ENCODE measurements around the gene GARNL3. TPM values are rescaled to one million over a fixed set of nuclear protein-coding genes. Genes with fewer than 3 reads are reported as not detected.

The GARNL3 gene
- total and polyA plus RNA-seq, 2 of the 13 experiments (the other 11 are each of a cell fraction or from before 2014, with no cell fraction given): 3.9 to 11.0 TPM

DNA sequence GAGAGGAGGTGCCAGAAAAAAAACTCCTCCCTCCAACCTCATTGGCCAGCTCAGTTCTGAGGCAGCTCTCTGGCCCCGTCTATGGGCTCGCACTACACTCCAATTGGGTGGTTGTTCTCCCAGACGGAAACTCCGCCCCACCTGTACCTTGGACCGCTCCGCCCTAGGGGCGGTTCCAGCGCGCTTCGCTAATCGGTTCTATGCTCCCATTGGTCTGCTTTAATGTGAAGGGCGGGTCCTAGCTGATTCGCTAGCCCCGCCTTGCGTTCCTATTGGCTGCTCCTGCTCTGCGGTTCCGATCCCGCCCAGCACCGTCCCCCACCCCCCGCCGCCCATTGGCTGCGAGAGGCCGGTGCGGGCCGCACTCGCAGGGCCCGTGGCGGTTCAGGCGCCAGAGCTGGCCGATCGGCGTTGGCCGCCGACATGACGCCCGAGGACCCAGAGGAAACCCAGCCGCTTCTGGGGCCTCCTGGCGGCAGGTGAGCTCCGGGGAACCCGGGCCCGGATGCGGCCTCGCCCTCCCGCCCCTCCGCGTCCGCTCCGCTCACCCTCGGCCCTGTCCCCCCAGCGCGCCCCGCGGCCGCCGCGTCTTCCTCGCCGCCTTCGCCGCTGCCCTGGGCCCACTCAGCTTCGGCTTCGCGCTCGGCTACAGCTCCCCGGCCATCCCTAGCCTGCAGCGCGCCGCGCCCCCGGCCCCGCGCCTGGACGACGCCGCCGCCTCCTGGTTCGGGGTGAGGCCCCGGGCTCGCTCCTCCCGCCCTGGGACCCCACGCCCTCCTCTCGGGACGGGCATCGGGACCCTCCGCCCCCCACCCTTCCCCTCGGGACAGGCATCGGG, 132.5 kb downstream of the GARNL3 start, which contains the start of gene SLC2A8 (continued):
- TF ChIP-seq ZNF543 (CRISPR knock-in tag; IDR thresholded peaks at IDR 0.05) (no peak), CBX1 (IDR thresholded peaks at IDR 0.05; ENCODE audit: low read depth) (no peak)
- TF ChIP-seq, protein P1, sequence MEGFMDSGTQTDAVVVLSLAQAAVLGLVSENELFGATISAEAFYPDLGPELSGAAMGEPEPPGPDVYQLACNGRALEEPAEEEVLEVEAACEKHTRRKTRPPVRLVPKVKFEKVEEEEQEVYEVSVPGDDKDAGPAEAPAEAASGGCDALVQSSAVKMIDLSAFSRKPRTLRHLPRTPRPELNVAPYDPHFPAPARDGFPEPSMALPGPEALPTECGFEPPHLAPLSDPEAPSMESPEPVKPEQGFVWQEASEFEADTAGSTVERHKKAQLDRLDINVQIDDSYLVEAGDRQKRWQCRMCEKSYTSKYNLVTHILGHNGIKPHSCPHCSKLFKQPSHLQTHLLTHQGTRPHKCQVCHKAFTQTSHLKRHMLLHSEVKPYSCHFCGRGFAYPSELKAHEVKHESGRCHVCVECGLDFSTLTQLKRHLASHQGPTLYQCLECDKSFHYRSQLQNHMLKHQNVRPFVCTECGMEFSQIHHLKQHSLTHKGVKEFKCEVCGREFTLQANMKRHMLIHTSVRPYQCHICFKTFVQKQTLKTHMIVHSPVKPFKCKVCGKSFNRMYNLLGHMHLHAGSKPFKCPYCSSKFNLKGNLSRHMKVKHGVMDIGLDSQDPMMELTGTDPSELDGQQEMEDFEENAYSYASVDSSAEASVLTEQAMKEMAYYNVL (CRISPR knock-in tag; IDR thresholded peaks at IDR 0.05; ENCODE audit: borderline replicate concordance): no peak

DNA sequence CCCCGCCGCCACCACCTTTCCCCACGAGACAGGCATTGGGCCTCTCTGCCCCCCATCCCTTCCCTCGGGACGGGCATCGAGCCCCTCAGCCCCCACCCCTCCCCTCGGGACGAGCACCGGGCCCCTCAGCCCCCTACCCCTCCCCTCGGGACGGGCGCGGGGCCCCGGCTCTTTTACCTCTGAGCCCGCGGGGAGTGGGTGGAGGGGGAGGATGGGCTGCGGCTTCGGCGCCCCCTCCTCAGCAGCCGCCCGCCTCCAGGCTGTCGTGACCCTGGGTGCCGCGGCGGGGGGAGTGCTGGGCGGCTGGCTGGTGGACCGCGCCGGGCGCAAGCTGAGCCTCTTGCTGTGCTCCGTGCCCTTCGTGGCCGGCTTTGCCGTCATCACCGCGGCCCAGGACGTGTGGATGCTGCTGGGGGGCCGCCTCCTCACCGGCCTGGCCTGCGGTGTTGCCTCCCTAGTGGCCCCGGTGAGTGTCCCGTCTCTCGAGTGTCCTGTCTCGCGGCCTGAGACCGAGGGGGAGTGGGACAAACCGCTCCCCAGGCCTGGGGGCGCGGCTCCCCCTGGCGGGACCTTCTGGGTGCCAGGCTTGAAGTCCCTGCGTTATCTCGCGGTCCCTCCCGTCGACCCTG, 133.2 kb downstream of the GARNL3 start:
- peaks cover 64% of the 10 kb centered on the region for H3K4me1 ChIP-seq (ENCODE audit: insufficient read depth, low read length)
- H4K20me1 ChIP-seq (ENCODE audit: insufficient read depth, low read length): peaks cover 10% of the 10 kb centered on the region; the same call in 1 of the 2 replicates
- no peaks in the 10 kb centered on the region for H3K9me3 ChIP-seq (ENCODE audit: low read length)
- H3K4me3 ChIP-seq (replicated peaks in 1 of 3; ENCODE audit: insufficient read depth in 1 of 3, low read depth in 2 of 3, low read length in 3 of 3): peak overlapping the region; percentile 86 to 96 (median 88)
- peak; percentile 47 for FAIRE-seq
- peak overlapping the region; percentile 94 for H3K4me2 ChIP-seq (ENCODE audit: low read depth, low read length)
- H2AFZ ChIP-seq (ENCODE audit: low read length): no peak overlapping the region
- H3K36me3 ChIP-seq (replicated peaks in 1 of 2; ENCODE audit: control insufficient read depth in 1 of 2, insufficient read depth in 2 of 2, low read length in 2 of 2): peaks cover 16 to 28% of the 10 kb centered on the region in 2 experiments; a peak in 4 of 5 replicates
- no peaks in the 10 kb centered on the region for H3K27me3 ChIP-seq (ENCODE audit: control insufficient read depth in 1 of 2, insufficient read depth in 2 of 2, low read length in 2 of 2)
- intact Hi-C loops (cut with micrococcal nuclease; ENCODE audit: unreplicated experiment): loop anchor here (1.0 to 10.0 kb wide), 5 partner anchors 9 to 183 kb away; no protein-coding TSS in a partner anchor
- ATAC-seq: peak; percentile 12
- POLR2A ChIA-PET: interaction anchor here (0.8 to 5.4 kb wide), 19 partner anchors 9 to 211 kb away, joined by 3 to 159 read pairs (median 8); partner anchors contain the start of genes LRSAM1, RPL12 and ZNF79
- in situ Hi-C loops (cut with HindIII; ENCODE audit: extremely low pct_ligation_motif_present, low pct_unique_long_range_greater_than_20kb): loop anchor here (5.0 kb wide), 2 partner anchors 35 to 185 kb away; no protein-coding TSS in a partner anchor
- peaks cover 27% of the 10 kb centered on the region for H3K79me2 ChIP-seq (ENCODE audit: insufficient read depth, low read length)
- CTCF ChIA-PET (ENCODE audit: low intra/inter-chr PET ratio, low total read pairs): interaction anchor here (0.6 to 2.6 kb wide), 4 partner anchors 13 to 87 kb away, joined by 3 to 32 read pairs (median 8); no protein-coding TSS in a partner anchor
- H3K9ac ChIP-seq (ENCODE audit: insufficient read depth, low read depth, low read length): peak overlapping the region; percentile 90
- peak overlapping the region; percentile 89 for H3K27ac ChIP-seq (ENCODE audit: extremely low read length, insufficient read depth, low read length)
- DNase-seq (ENCODE audit: low spot score): peak; percentile 36
- 0% methylated on average over 9 of the region's 55 CpGs for WGBS (ENCODE audit: low lambda C conversion rate)
- BruUV-seq (replicated peaks): no TSS peak
- TF ChIP-seq U2AF2 (IDR thresholded peaks at IDR 0.05; ENCODE audit: low read depth, low read length) (no peak), SOX13 (IDR thresholded peaks at IDR 0.05) (no peak), SOX13 (CRISPR knock-in tag; conservative IDR thresholded peaks at IDR 0.05 in 1 of 2, IDR thresholded peaks at IDR 0.05 in 1 of 2) (no peak), SP4 (CRISPR knock-in tag; IDR thresholded peaks at IDR 0.05) (0 out of 2 replicates have a peak, but pooled peaks have one; percentile 24), NFIB (CRISPR knock-in tag; IDR thresholded peaks at IDR 0.05; ENCODE audit: borderline replicate concordance) (no peak), ATM (IDR thresholded peaks at IDR 0.05; ENCODE audit: borderline replicate concordance) (no peak), ZNF460 (CRISPR knock-in tag; IDR thresholded peaks at IDR 0.05; ENCODE audit: borderline replicate concordance) (no peak), TGIF2 (CRISPR knock-in tag; IDR thresholded peaks at IDR 0.05) (no peak), ZBTB3 (CRISPR knock-in tag; IDR thresholded peaks at IDR 0.05; ENCODE audit: borderline replicate concordance, low read depth) (no peak), PHF8 (CRISPR knock-in tag; IDR thresholded peaks at IDR 0.05) (peak; percentile 61), ZMAT3 (CRISPR knock-in tag; conservative IDR thresholded peaks at IDR 0.05) (0 out of 2 replicates have a peak, but pooled peaks have one; percentile 29)
- TF ChIP-seq, protein P2, sequence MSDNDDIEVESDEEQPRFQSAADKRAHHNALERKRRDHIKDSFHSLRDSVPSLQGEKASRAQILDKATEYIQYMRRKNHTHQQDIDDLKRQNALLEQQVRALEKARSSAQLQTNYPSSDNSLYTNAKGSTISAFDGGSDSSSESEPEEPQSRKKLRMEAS (IDR thresholded peaks at IDR 0.05): peak; percentile 42; the same call in 1 of the 2 replicates
- TF ChIP-seq, protein P3, sequence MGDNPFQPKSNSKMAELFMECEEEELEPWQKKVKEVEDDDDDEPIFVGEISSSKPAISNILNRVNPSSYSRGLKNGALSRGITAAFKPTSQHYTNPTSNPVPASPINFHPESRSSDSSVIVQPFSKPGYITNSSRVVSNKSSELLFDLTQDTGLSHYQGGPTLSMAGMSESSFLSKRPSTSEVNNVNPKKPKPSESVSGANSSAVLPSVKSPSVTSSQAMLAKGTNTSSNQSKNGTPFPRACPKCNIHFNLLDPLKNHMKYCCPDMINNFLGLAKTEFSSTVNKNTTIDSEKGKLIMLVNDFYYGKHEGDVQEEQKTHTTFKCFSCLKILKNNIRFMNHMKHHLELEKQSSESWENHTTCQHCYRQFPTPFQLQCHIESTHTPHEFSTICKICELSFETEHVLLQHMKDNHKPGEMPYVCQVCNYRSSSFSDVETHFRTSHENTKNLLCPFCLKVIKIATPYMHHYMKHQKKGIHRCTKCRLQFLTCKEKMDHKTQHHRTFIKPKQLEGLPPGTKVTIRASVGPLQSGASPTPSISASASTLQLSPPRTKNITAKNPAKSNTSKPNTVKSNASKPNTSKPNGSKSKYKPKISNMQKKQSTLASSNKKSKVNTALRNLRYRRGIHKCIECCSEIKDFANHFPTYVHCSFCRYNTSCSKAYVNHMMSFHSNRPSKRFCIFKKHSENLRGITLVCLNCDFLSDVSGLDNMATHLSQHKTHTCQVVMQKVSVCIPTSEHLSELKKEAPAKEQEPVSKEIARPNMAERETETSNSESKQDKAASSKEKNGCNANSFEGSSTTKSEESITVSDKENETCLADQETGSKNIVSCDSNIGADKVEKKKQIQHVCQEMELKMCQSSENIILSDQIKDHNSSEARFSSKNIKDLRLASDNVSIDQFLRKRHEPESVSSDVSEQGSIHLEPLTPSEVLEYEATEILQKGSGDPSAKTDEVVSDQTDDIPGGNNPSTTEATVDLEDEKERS (CRISPR knock-in tag; IDR thresholded peaks at IDR 0.05): no peak
